IMR-90 (cell line): ENCODE results near the gene KRTAP12-4. TPM values are rescaled to one million over a fixed set of nuclear protein-coding genes. Genes with fewer than 3 reads are reported as not detected.

Experiments used
- ATAC-seq: fragments of 200-7000 bp; cut with Tn5 transposase; 2 replicates; pipeline ENCODE4 v1.9.1; 2020; ENCODE audit warnings: low read depth, mild to moderate bottlenecking, moderate library complexity
- BruUV-seq: library from RNA; stranded (reverse); fragments of 400-500 nt; replicated peaks from 2 replicates; lab custom pipeline; 2021; lab: Mats Ljungman, UMichigan
- CTCF ChIA-PET: fragments of 300-600 bp; formaldehyde crosslinking; extraction: SDS; loops from one replicate; lab custom pipeline; 2021; ENCODE audit warnings: antibody characterized with exemption; lab: Yijun Ruan, JAX
- POLR2A ChIA-PET: fragments of 300-600 bp; sonication (Branson Sonifier 250); formaldehyde crosslinking; loops from one replicate; lab custom pipeline; 2022; ENCODE audit warnings: antibody characterized with exemption; ENCODE audit not compliant: unreplicated experiment; lab: Charles Lee
- DNase-seq: peaks from one replicate; pipeline ENCODE4 v3.0.0; 2013
- H2AFZ ChIP-seq: replicated peaks from 2 replicates; pipeline ENCODE3; 2013; ENCODE audit warnings: low read length, mild to moderate bottlenecking; ENCODE audit not compliant: poor library complexity
- H2AK5ac ChIP-seq: 2 replicates; pipeline ENCODE4 v1.6.1; 2013; ENCODE audit warnings: low read depth, low read length, inconsistent platforms
- H2AK9ac ChIP-seq: replicated peaks from 2 replicates; pipeline ENCODE3; 2013; ENCODE audit warnings: mild to moderate bottlenecking, low read depth, low read length, moderate library complexity; ENCODE audit not compliant: poor library complexity
- H2BK120ac ChIP-seq: 2 replicates; pipeline ENCODE4 v1.6.1; 2013; ENCODE audit warnings: low read depth, low read length, inconsistent platforms
- H2BK15ac ChIP-seq: 3 replicates; pipeline ENCODE4 v1.6.1; 2013; ENCODE audit warnings: low read depth, low read length, inconsistent platforms
- H2BK20ac ChIP-seq: 2 replicates; pipeline ENCODE4 v1.6.1; 2013; ENCODE audit warnings: low read depth, mild to moderate bottlenecking, inconsistent platforms, low read length, moderate library complexity
- H2BK5ac ChIP-seq: 2 replicates; pipeline ENCODE4 v1.6.1; 2013; ENCODE audit warnings: mild to moderate bottlenecking, low read depth, low read length, inconsistent platforms; ENCODE audit not compliant: poor library complexity, severe bottlenecking
- H3K14ac ChIP-seq: replicated peaks from 2 replicates; pipeline ENCODE4 v1.6.1; 2013; ENCODE audit warnings: low read depth, low read length, inconsistent platforms
- H3K18ac ChIP-seq: 2 replicates; pipeline ENCODE4 v1.6.1; 2013; ENCODE audit warnings: low read depth, low read length, control low read depth
- H3K23ac ChIP-seq: 2 replicates; pipeline ENCODE4 v1.6.1; 2013; ENCODE audit warnings: low read depth, low read length, inconsistent platforms
- H3K27ac ChIP-seq: 2 replicates; pipeline ENCODE4 v1.5.1; 2013; ENCODE audit warnings: mild to moderate bottlenecking, control low read depth, low read length; ENCODE audit not compliant: insufficient read depth
- H3K27me3 ChIP-seq: 2 replicates; pipeline ENCODE4 v1.6.1; 2013; ENCODE audit warnings: low read length; ENCODE audit not compliant: control insufficient read depth, insufficient read depth
- H3K36me3 ChIP-seq: 2 replicates; pipeline ENCODE4 v1.6.1; 2013; ENCODE audit warnings: low read length, mixed read lengths; ENCODE audit not compliant: control insufficient read depth, insufficient read depth
- H3K4ac ChIP-seq: 2 replicates; pipeline ENCODE4 v1.6.1; 2013; ENCODE audit warnings: low read depth, low read length, inconsistent platforms
- H3K4me1 ChIP-seq: 2 replicates; pipeline ENCODE4 v1.6.1; 2013; ENCODE audit warnings: low read length, mixed read lengths; ENCODE audit not compliant: control insufficient read depth, insufficient read depth
- H3K4me2 ChIP-seq: 2 replicates; pipeline ENCODE4 v1.6.1; 2013; ENCODE audit warnings: low read depth, mild to moderate bottlenecking, control low read depth, low read length, moderate library complexity
- H3K4me3 ChIP-seq: 2 replicates; pipeline ENCODE4 v1.5.1; 2013; ENCODE audit warnings: low read depth, mild to moderate bottlenecking, control low read depth, low read length, moderate library complexity; ENCODE audit not compliant: insufficient read depth
- H3K56ac ChIP-seq: 2 replicates; pipeline ENCODE4 v1.6.1; 2013; ENCODE audit warnings: low read length, inconsistent platforms; ENCODE audit not compliant: insufficient read depth; ENCODE audit errors: extremely low read depth
- H3K79me1 ChIP-seq, 2 experiments: 2 replicates each; pipeline ENCODE4 v1.6.1; 2013; ENCODE audit warnings: low read length in 2 of 2, inconsistent platforms in 1 of 2, low read depth in 1 of 2
- H3K9ac ChIP-seq: 2 replicates; pipeline ENCODE4 v1.6.1; 2013; ENCODE audit warnings: low read depth, low read length, control low read depth
- H3K9me1 ChIP-seq: 2 replicates; pipeline ENCODE4 v1.6.1; 2013; ENCODE audit warnings: low read length, inconsistent platforms; ENCODE audit not compliant: insufficient read depth
- H3K9me3 ChIP-seq: 2 replicates; pipeline ENCODE4 v1.6.1; 2013; ENCODE audit warnings: low read length; ENCODE audit not compliant: control insufficient read depth, insufficient read depth
- H4K20me1 ChIP-seq: 2 replicates; pipeline ENCODE4 v1.6.1; 2013; ENCODE audit warnings: low read length, inconsistent platforms; ENCODE audit not compliant: insufficient read depth
- H4K5ac ChIP-seq: 2 replicates; pipeline ENCODE4 v1.6.1; 2013; ENCODE audit warnings: mild to moderate bottlenecking, low read depth, low read length, control low read depth
- H4K8ac ChIP-seq, 2 experiments: 2 replicates each; pipeline ENCODE4 v1.6.1; 2013; ENCODE audit warnings: low read depth in 2 of 2, low read length in 2 of 2, control low read depth in 1 of 2, inconsistent platforms in 1 of 2
- H4K91ac ChIP-seq: 2 replicates; pipeline ENCODE4 v1.6.1; 2013; ENCODE audit warnings: low read depth, low read length, inconsistent platforms; ENCODE audit not compliant: insufficient read depth
- CHD1 ChIP-seq: IDR thresholded peaks from 2 replicates; pipeline ENCODE4 v1.6.1; 2012; ENCODE audit warnings: low read depth, low read length, improper control_type of control experiment
- CTCF ChIP-seq: conservative IDR thresholded peaks from 2 replicates; pipeline ENCODE4 v1.5.1; 2012; ENCODE audit warnings: mild to moderate bottlenecking, low read depth, low read length, improper control_type of control experiment
- MAFK ChIP-seq: IDR thresholded peaks from 2 replicates; pipeline ENCODE4 v1.6.1; 2012; ENCODE audit warnings: low read depth, low read length, improper control_type of control experiment
- MXI1 ChIP-seq: IDR thresholded peaks from 2 replicates; pipeline ENCODE4 v1.6.1; 2012; ENCODE audit warnings: low read depth, mild to moderate bottlenecking, low read length, moderate library complexity, borderline replicate concordance
- POLR2A ChIP-seq: IDR thresholded peaks from 2 replicates; pipeline ENCODE4 v1.6.1; 2012; ENCODE audit warnings: mild to moderate bottlenecking, low read depth, low read length
- RAD21 ChIP-seq: IDR thresholded peaks from 2 replicates; pipeline ENCODE4 v1.6.1; 2012; ENCODE audit warnings: low read length, improper control_type of control experiment
- RCOR1 ChIP-seq: IDR thresholded peaks from 2 replicates; pipeline ENCODE4 v1.6.1; 2012; ENCODE audit warnings: mild to moderate bottlenecking, low read length, improper control_type of control experiment; ENCODE audit not compliant: insufficient replicate concordance
- RFX5 ChIP-seq: IDR thresholded peaks from 2 replicates; pipeline ENCODE4 v1.8.0; 2012; ENCODE audit warnings: low read depth, mild to moderate bottlenecking, low read length, moderate library complexity
- SMC3 ChIP-seq: fragments of 150-350 bp; IDR thresholded peaks from 2 replicates; pipeline ENCODE4 v1.6.1; 2016; ENCODE audit warnings: low read depth, mild to moderate bottlenecking, antibody characterized with exemption, low read length, moderate library complexity
- WGBS, 2 experiments: methylation state at CpG; one replicate each; pipeline versions ENCODE4 v1.1.5 to v1.1.7; 2013; ENCODE audit warnings: missing lambda C conversion rate in 2 of 2; ENCODE audit not compliant: insufficient read length in 1 of 2; ENCODE audit errors: extremely low coverage in 2 of 2; 5-methylcytosine and 5-hydroxymethylcytosine counted together
- dilution Hi-C: fragments of 300-500 bp; cut with HindIII; formaldehyde crosslinking; loops from one replicate; pipeline ENCODE4 v1.14.3; 2018; ENCODE audit warnings: low sequenced_read_pairs; ENCODE audit not compliant: unreplicated experiment
- in situ Hi-C: fragments of 300-500 bp; cut with MboI; formaldehyde crosslinking; loops from 3 replicates; pipeline ENCODE4 v1.14.3; 2019; ENCODE audit warnings: low sequenced_read_pairs, inconsistent platforms, mixed read lengths
- intact Hi-C: fragments of 100-400 bp; cut with micrococcal nuclease; formaldehyde crosslinking; loops from 2 replicates; pipeline ENCODE4 v1.10.0; 2022
- polyA plus RNA-seq, 3 experiments: library from polyadenylated mRNA; depleted of rRNA; stranded (reverse); fragments of >200 nt; gene quantifications; 2 replicates each; pipeline ENCODE4 v1.2.3, GENCODE V29; 2012; ENCODE audit warnings: low replicate concordance in 1 of 3
- total RNA-seq: library from RNA; depleted of rRNA; stranded (reverse); fragments of >200 nt; gene quantifications from 2 replicates; pipeline ENCODE4 v1.2.3, GENCODE V29; 2012
- TF ChIP-seq, protein P1 (sequence below): fragments of 150-350 bp; IDR thresholded peaks from 2 replicates; pipeline ENCODE4 v1.6.1; 2016; ENCODE audit warnings: low read depth, mild to moderate bottlenecking, low read length, moderate library complexity, borderline replicate concordance

The KRTAP12-4 gene
- total and polyA plus RNA-seq, 2 of the 4 experiments (the other 2 are of a cell fraction), result not detected

DNA sequence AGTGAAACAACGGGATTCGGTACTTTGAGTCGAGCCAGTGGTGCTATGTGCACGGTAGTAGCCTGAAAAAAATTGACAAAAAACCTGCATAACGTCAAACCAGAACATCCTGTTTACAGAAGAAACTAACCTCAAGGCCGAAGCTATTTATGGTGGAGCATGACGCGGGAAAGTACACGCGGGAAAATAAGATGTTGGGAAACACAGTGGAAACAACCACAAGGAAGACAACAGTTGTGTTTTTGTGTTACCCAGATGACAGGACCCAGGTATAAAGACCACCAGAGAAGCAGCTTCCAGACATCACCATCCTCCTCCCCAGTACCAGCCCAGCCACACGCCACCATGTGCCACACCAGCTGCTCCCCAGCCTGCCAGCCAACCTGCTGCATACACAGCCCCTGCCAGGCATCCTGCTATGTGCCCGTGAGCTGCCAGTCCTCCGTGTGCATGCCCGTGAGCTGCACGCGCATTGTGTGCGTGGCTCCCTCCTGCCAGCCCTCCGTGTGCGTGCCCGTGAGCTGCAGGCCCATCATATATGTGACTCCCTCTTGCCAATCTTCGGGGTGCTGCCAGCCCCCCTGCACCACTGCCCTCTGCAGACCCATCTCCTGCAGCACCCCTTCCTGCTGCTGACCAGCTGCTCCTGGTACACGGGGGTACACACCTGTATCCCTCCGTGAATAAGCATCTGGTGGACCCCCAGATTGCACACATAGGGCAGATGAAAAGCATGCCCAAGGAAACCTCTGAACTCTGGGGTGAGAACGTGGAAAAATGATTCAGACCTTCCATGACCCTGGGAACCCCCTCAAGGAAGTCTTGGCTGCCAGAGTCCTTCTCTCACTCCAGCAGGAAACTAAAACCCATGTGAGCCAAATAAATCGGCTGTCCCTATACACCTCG, 3.4 kb upstream of the KRTAP12-4 start, which contains the start of gene KRTAP12-3:
KRTAP12-3 (plus strand) TSS at position 298 of the 906 bp plus-strand sequence; CDS start at position 346, 48 bp downstream.
- Histone ChIP-seq H2AK9ac (no peak within 1 kb of the TSS), H3K56ac (no peak within 1 kb of the TSS), H2AFZ (peak within 1 kb of the TSS; percentile 14), H3K18ac (no peak within 1 kb of the TSS), H2BK5ac (no peak within 1 kb of the TSS), H3K23ac (no peak within 1 kb of the TSS), H2AK5ac (no peak within 1 kb of the TSS), H3K4me1 (no peaks in the 10 kb centered on the region), H2BK120ac (no peak within 1 kb of the TSS), H3K9me1 (no peaks in the 10 kb centered on the region), H4K20me1 (no peaks in the 10 kb centered on the region), H3K27me3 (peaks cover 2% of the 10 kb centered on the region; the same call in 1 of the 2 replicates), H2BK15ac (no peak within 1 kb of the TSS), H3K36me3 (no peaks in the 10 kb centered on the region), H4K5ac (no peak within 1 kb of the TSS), H4K91ac (no peak within 1 kb of the TSS), H3K9ac (no peak within 1 kb of the TSS), H3K4me2 (no peak within 1 kb of the TSS), H4K8ac (no peak within 1 kb of the TSS), H3K9me3 (peaks cover 3% of the 10 kb centered on the region), H3K4me3 (no peak within 1 kb of the TSS), H3K79me1 (no peaks in the 10 kb centered on the region), H2BK20ac (no peak within 1 kb of the TSS), H3K14ac (no peak within 1 kb of the TSS), H3K27ac (no peak within 1 kb of the TSS), H3K4ac (no peak within 1 kb of the TSS)
- ChIA-PET POLR2A (no interaction called here), CTCF (no interaction called here)
- BruUV-seq, result no TSS peak
- peak; percentile 7 for DNase-seq
- TF ChIP-seq SMC3, result no peak
- no peak for TF ChIP-seq MAFK
- no peak for TF ChIP-seq CHD1
- TF ChIP-seq RAD21, result no peak
- TF ChIP-seq RCOR1, result no peak
- TF ChIP-seq POLR2A, result no peak
- no peak for TF ChIP-seq RFX5
- no peak for TF ChIP-seq CTCF
- TF ChIP-seq, protein P1, sequence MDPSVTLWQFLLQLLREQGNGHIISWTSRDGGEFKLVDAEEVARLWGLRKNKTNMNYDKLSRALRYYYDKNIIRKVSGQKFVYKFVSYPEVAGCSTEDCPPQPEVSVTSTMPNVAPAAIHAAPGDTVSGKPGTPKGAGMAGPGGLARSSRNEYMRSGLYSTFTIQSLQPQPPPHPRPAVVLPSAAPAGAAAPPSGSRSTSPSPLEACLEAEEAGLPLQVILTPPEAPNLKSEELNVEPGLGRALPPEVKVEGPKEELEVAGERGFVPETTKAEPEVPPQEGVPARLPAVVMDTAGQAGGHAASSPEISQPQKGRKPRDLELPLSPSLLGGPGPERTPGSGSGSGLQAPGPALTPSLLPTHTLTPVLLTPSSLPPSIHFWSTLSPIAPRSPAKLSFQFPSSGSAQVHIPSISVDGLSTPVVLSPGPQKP, result no peak
- TF ChIP-seq MXI1, result no peak
- no peak for ATAC-seq
- dilution Hi-C loops (no loop called here), in situ Hi-C loops (no loop called here), intact Hi-C loops (loop anchor here (10.0 kb wide), 1 partner anchor 57 kb away; the partner anchor contains the start of gene TSPEAR)
- 81% methylated on average over 6 of the region's 26 CpGs; no CpG with 5 or more reads in 1 of the 2 experiments for WGBS, 2 experiments
